Keratinocyte (primary cell): Measurements from ENCODE around the gene FAF1. TPM values are rescaled to one million over a fixed set of nuclear protein-coding genes. Genes with fewer than 3 reads are reported as not detected.

Experiments used
- DNase-seq: peaks from one replicate; pipeline ENCODE4 v3.0.0-alpha.2; 2011; ENCODE audit warnings: low read depth, missing footprints, low spot score
- FAIRE-seq: peaks from 2 replicates; lab custom pipeline; 2011; peaks lifted over from hg19 to GRCh38; lab: Jason Lieb, UNC
- H2AFZ ChIP-seq: 2 replicates; pipeline ENCODE4 v1.6.0; 2012; ENCODE audit warnings: low read length, control low read depth, inconsistent platforms; ENCODE audit not compliant: control insufficient read depth
- H3K27ac ChIP-seq: 2 replicates; pipeline ENCODE4 v1.5.1; 2011; ENCODE audit warnings: low read length; ENCODE audit not compliant: control insufficient read depth, insufficient read depth
- H3K27me3 ChIP-seq: 3 replicates; pipeline ENCODE4 v1.6.0; 2011; ENCODE audit warnings: low read length; ENCODE audit not compliant: control insufficient read depth, insufficient read depth; ENCODE audit errors: extremely low read depth
- H3K36me3 ChIP-seq, 2 experiments: 2 replicates in 1 of 2; 3 replicates in 1 of 2; pipeline ENCODE4 v1.5.1; 2011; ENCODE audit warnings: low read length in 2 of 2, mild to moderate bottlenecking in 1 of 2; ENCODE audit not compliant: control insufficient read depth in 2 of 2, insufficient read depth in 2 of 2; ENCODE audit errors: extremely low read depth in 1 of 2
- H3K4me1 ChIP-seq: 3 replicates; pipeline ENCODE4 v1.5.1; 2011; ENCODE audit warnings: low read length; ENCODE audit not compliant: control insufficient read depth, insufficient read depth; ENCODE audit errors: extremely low read depth
- H3K4me2 ChIP-seq: 3 replicates; pipeline ENCODE4 v1.6.0; 2011; ENCODE audit warnings: low read depth, low read length; ENCODE audit not compliant: control insufficient read depth, insufficient read depth; ENCODE audit errors: extremely low read depth
- H3K4me3 ChIP-seq, 3 experiments: fragments of 200-600 bp in 1 of 3; sonication (generic) in 1 of 3; 2 replicates in 2 of 3; 3 replicates in 1 of 3; pipeline ENCODE4 v1.5.1; 2011 to 2016; ENCODE audit warnings: low read length in 3 of 3, mild to moderate bottlenecking in 3 of 3, control low read depth in 2 of 3, inconsistent platforms in 1 of 3, low read depth in 1 of 3, mixed read lengths in 1 of 3, mixed run types in 1 of 3, moderate library complexity in 1 of 3; ENCODE audit not compliant: control insufficient read depth in 2 of 3, insufficient read depth in 2 of 3; ENCODE audit errors: extremely low read depth in 1 of 3
- H3K79me2 ChIP-seq: 2 replicates; pipeline ENCODE4 v1.6.0; 2012; ENCODE audit warnings: low read length; ENCODE audit not compliant: control insufficient read depth, insufficient read depth
- H3K9ac ChIP-seq: 3 replicates; pipeline ENCODE4 v1.6.0; 2011; ENCODE audit warnings: low read length; ENCODE audit not compliant: control insufficient read depth, insufficient read depth; ENCODE audit errors: extremely low read depth
- H3K9me1 ChIP-seq: 3 replicates; pipeline ENCODE4 v1.6.0; 2011; ENCODE audit warnings: low read length; ENCODE audit not compliant: control insufficient read depth, insufficient read depth; ENCODE audit errors: extremely low read depth
- H3K9me3 ChIP-seq: 2 replicates; pipeline ENCODE4 v1.5.1; 2012; ENCODE audit warnings: low read depth, low read length; ENCODE audit not compliant: control insufficient read depth
- H4K20me1 ChIP-seq: 3 replicates; pipeline ENCODE4 v1.6.0; 2011; ENCODE audit warnings: low read length; ENCODE audit not compliant: control insufficient read depth, insufficient read depth; ENCODE audit errors: extremely low read depth
- EZH2 ChIP-seq: IDR thresholded peaks from one replicate; pipeline ENCODE4 v1.6.1; 2012; ENCODE audit warnings: inconsistent platforms, mild to moderate bottlenecking, low read length, moderate library complexity
- dilution Hi-C: fragments of 300-500 bp; cut with MboI; formaldehyde crosslinking; loops from one replicate; pipeline ENCODE4 v1.7.0; 2020; ENCODE audit warnings: low sequenced_read_pairs; ENCODE audit not compliant: extremely low pct_ligation_motif_present
- polyA plus RNA-seq, 5 experiments: library from polyadenylated mRNA; depleted of rRNA in 3 of 5; stranded (reverse) in 3 of 5; stranded (forward) in 1 of 5; unstranded in 1 of 5; fragments of >200 nt; gene quantifications; 1 replicate in 1 of 5; 2 replicates in 3 of 5; 3 replicates in 1 of 5; pipeline versions ENCODE4 v1.2.1 to v1.2.3, GENCODE V29; 2011 to 2012; ENCODE audit warnings: missing spikeins in 2 of 5, low read depth in 1 of 5, low replicate concordance in 1 of 5
- TF ChIP-seq, protein P1 (sequence below), 3 experiments: IDR thresholded peaks in 1 of 3; conservative IDR thresholded peaks in 1 of 3; optimal IDR thresholded peaks in 1 of 3; 2 replicates in 2 of 3; 3 replicates in 1 of 3; pipeline versions ENCODE3 to v1.5.1; 2011; ENCODE audit warnings: low read length in 3 of 3, mild to moderate bottlenecking in 3 of 3, moderate library complexity in 2 of 3, control low read depth in 1 of 3, inconsistent platforms in 1 of 3; ENCODE audit not compliant: insufficient read depth in 2 of 3; ENCODE audit errors: extremely low read depth in 1 of 3

The FAF1 gene
- polyA plus RNA-seq, 1 donor (not counting 4 experiments of a cell fraction or from before 2014, with no cell fraction given): 33.1 TPM

DNA sequence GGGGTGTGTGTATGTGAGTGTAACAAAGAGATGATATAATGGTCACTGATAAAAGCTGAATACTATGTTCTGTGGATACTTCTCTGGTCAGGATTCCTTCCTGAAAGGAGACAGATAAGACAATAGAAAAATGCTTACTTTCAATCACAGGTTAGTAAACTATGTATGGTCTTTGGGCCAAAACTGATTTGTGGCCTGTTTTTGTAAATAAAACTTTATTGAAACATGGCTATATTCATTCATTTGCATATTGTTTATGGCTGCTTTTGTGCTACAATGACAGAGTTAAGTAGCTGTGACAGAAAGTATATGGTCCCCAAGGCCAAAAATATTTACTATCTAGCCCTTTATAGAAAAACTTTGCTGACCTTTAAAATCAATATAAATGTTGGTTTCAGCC is 454.6 kb downstream of the FAF1 start:
- no peak for TF ChIP-seq EZH2
- TF ChIP-seq, protein P1, sequence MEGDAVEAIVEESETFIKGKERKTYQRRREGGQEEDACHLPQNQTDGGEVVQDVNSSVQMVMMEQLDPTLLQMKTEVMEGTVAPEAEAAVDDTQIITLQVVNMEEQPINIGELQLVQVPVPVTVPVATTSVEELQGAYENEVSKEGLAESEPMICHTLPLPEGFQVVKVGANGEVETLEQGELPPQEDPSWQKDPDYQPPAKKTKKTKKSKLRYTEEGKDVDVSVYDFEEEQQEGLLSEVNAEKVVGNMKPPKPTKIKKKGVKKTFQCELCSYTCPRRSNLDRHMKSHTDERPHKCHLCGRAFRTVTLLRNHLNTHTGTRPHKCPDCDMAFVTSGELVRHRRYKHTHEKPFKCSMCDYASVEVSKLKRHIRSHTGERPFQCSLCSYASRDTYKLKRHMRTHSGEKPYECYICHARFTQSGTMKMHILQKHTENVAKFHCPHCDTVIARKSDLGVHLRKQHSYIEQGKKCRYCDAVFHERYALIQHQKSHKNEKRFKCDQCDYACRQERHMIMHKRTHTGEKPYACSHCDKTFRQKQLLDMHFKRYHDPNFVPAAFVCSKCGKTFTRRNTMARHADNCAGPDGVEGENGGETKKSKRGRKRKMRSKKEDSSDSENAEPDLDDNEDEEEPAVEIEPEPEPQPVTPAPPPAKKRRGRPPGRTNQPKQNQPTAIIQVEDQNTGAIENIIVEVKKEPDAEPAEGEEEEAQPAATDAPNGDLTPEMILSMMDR (optimal IDR thresholded peaks at IDR 0.05 in 1 of 3, IDR thresholded peaks at IDR 0.05 in 1 of 3, conservative IDR thresholded peaks at IDR 0.05 in 1 of 3; ENCODE audit: extremely low read depth in 1 of 3, insufficient read depth in 2 of 3, low read length in 3 of 3): no peak
- Histone ChIP-seq H3K36me3 (no peaks in the 10 kb centered on the region), H3K4me2 (no peak overlapping the region), H3K4me3 (no peak overlapping the region), H3K9me1 (no peaks in the 10 kb centered on the region), H3K27ac (no peak overlapping the region), H4K20me1 (no peaks in the 10 kb centered on the region), H3K9ac (no peak overlapping the region), H3K79me2 (no peaks in the 10 kb centered on the region), H3K27me3 (no peaks in the 10 kb centered on the region), H3K9me3 (no peaks in the 10 kb centered on the region), H3K4me1 (no peaks in the 10 kb centered on the region), H2AFZ (no peak overlapping the region)
- FAIRE-seq: no peak
- dilution Hi-C loops: no loop called here
- no peak for DNase-seq

DNA sequence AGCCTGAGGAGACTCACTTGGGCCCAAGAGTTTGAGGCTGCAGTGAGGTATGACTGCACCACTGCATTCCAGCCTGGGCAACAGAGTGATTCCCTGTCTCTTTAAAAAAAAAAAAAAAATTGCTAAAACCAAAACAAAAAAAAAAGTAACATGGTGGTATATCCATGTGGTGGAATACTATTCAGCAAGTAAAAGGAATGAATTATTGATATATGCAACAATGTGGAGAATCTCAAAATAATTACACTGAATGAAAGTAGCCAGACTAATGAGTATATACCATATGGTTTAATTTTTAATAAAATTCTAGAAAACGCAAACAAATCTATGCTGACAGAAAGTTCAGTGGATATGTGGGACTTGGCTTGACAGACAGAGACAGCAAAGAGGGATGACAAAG is 456.6 kb downstream of the FAF1 start:
- dilution Hi-C loops: no loop called here
- no peaks in the 10 kb centered on the region for H3K9me3 ChIP-seq
- no peaks in the 10 kb centered on the region for H3K4me1 ChIP-seq
- no peaks in the 10 kb centered on the region for H3K9me1 ChIP-seq
- DNase-seq: no peak
- TF ChIP-seq EZH2: no peak
- TF ChIP-seq, protein P1 (optimal IDR thresholded peaks at IDR 0.05 in 1 of 3, IDR thresholded peaks at IDR 0.05 in 1 of 3, conservative IDR thresholded peaks at IDR 0.05 in 1 of 3; ENCODE audit: extremely low read depth in 1 of 3, insufficient read depth in 2 of 3, low read length in 3 of 3): no peak
- no peak overlapping the region for H3K9ac ChIP-seq
- H3K36me3 ChIP-seq: no peaks in the 10 kb centered on the region
- no peak overlapping the region for H3K4me2 ChIP-seq
- no peaks in the 10 kb centered on the region for H3K79me2 ChIP-seq
- no peak overlapping the region for H3K4me3 ChIP-seq
- H3K27ac ChIP-seq: no peak overlapping the region
- no peaks in the 10 kb centered on the region for H4K20me1 ChIP-seq
- H2AFZ ChIP-seq: no peak overlapping the region
- H3K27me3 ChIP-seq: no peaks in the 10 kb centered on the region
- no peak for FAIRE-seq
